SU-DHL-6 (cell line): ENCODE data around the gene GABBR2.

ENCODE experiments used
- H2AFZ ChIP-seq: fragments of 200-600 bp; sonication (generic); 2 replicates; pipeline ENCODE4 v1.6.1; 2014; ENCODE audit warnings: low read depth, mild to moderate bottlenecking, moderate library complexity, mixed read lengths, antibody characterized with exemption, low read length; ENCODE audit not compliant: severe bottlenecking
- H3F3A ChIP-seq: fragments of 200-600 bp; shearing (Covaris generic); 2 replicates; pipeline ENCODE4 v1.6.0; 2016; ENCODE audit warnings: antibody characterized with exemption, mild to moderate bottlenecking; ENCODE audit not compliant: insufficient read depth
- H3K27ac ChIP-seq: fragments of 200-600 bp; sonication (generic); 2 replicates; pipeline ENCODE4 v1.5.1; 2016; ENCODE audit warnings: low read depth, mild to moderate bottlenecking, low read length, moderate library complexity, mixed read lengths
- H3K27me3 ChIP-seq: fragments of 200-600 bp; sonication (generic), shearing (Covaris generic); 2 replicates; pipeline ENCODE4 v1.6.0; 2014; ENCODE audit warnings: mild to moderate bottlenecking, low read length
- H3K36me3 ChIP-seq: fragments of 200-600 bp; sonication (generic); 2 replicates; pipeline ENCODE4 v1.6.1; 2014; ENCODE audit warnings: mild to moderate bottlenecking, low read length, mixed read lengths
- H3K4me2 ChIP-seq: fragments of 300-600, 200-600 bp; shearing (Covaris generic), sonication (generic); 2 replicates; pipeline ENCODE4 v1.6.0; 2014; ENCODE audit warnings: low read length, low read depth, mild to moderate bottlenecking; ENCODE audit not compliant: poor library complexity, severe bottlenecking
- H3K4me3 ChIP-seq: fragments of 200-600 bp; sonication (generic); 2 replicates; pipeline ENCODE4 v1.5.1; 2014; ENCODE audit warnings: antibody characterized with exemption, low read length, mild to moderate bottlenecking, mixed read lengths; ENCODE audit not compliant: insufficient read depth, poor library complexity, severe bottlenecking
- H3K79me2 ChIP-seq: fragments of 200-600 bp; sonication (generic); 2 replicates; pipeline ENCODE4 v1.6.1; 2014; ENCODE audit warnings: mild to moderate bottlenecking, low read length, moderate library complexity; ENCODE audit not compliant: insufficient read depth
- H3K9ac ChIP-seq: fragments of 200-600 bp; sonication (generic); 2 replicates; pipeline ENCODE4 v1.7.0; 2014; ENCODE audit warnings: mild to moderate bottlenecking, low read length
- H3K9me2 ChIP-seq: fragments of 200-600 bp; sonication (generic); replicated peaks from 2 replicates; pipeline ENCODE4 v1.6.1; 2014; ENCODE audit warnings: low read length; ENCODE audit not compliant: insufficient read depth
- H3K9me3 ChIP-seq: fragments of 200-600 bp; sonication (generic); 2 replicates; pipeline ENCODE4 v1.6.1; 2014; ENCODE audit warnings: low read length, mixed read lengths; ENCODE audit not compliant: insufficient read depth
- H4K20me1 ChIP-seq: fragments of 200-600 bp; sonication (generic); 2 replicates; pipeline ENCODE4 v1.6.1; 2014; ENCODE audit warnings: low read depth, mild to moderate bottlenecking, antibody characterized with exemption, low read length, moderate library complexity, mixed read lengths
- CTCF ChIP-seq: fragments of 200-600 bp; sonication (generic); IDR thresholded peaks from one replicate; pipeline ENCODE4 v1.5.1; 2017; ENCODE audit warnings: antibody characterized with exemption, mild to moderate bottlenecking, low read length, moderate library complexity; ENCODE audit not compliant: insufficient read depth, poor library complexity, severe bottlenecking
- EZH2phosphoT487 ChIP-seq: fragments of 200-600 bp; sonication (generic), shearing (Covaris generic); conservative IDR thresholded peaks from 2 replicates; pipeline ENCODE4 v1.6.1; 2018; ENCODE audit warnings: mild to moderate bottlenecking, antibody characterized with exemption, low read length, moderate library complexity, mixed read lengths

Gene GABBR2

GRCh38 chr9:98678244-98678842 is 30.4 kb downstream of the GABBR2 start:
- Histone ChIP-seq H3K4me3 (no peak overlapping the region), H3F3A (no peaks in the 10 kb centered on the region), H3K27me3 (no peaks in the 10 kb centered on the region), H3K9me2 (no peaks in the 10 kb centered on the region), H3K36me3 (no peaks in the 10 kb centered on the region), H3K9me3 (no peaks in the 10 kb centered on the region), H2AFZ (no peak overlapping the region), H3K4me2 (no peak overlapping the region), H3K27ac (no peak overlapping the region), H3K79me2 (no peaks in the 10 kb centered on the region), H3K9ac (no peak overlapping the region), H4K20me1 (no peaks in the 10 kb centered on the region)
- TF ChIP-seq CTCF (peak; percentile 39), EZH2phosphoT487 (no peak)

GRCh38 chr9:98673681-98674080 is 35.1 kb downstream of the GABBR2 start:
- Histone ChIP-seq H4K20me1 (no peaks in the 10 kb centered on the region), H3K9me3 (no peaks in the 10 kb centered on the region), H3K4me2 (no peak overlapping the region), H3K4me3 (no peak overlapping the region), H3K36me3 (no peaks in the 10 kb centered on the region), H3K9me2 (no peaks in the 10 kb centered on the region), H3K27me3 (no peaks in the 10 kb centered on the region), H3K27ac (no peak overlapping the region), H3F3A (no peaks in the 10 kb centered on the region), H2AFZ (no peak overlapping the region), H3K79me2 (no peaks in the 10 kb centered on the region), H3K9ac (no peak overlapping the region)
- TF ChIP-seq EZH2phosphoT487: no peak
- TF ChIP-seq CTCF: no peak

- Histone ChIP-seq H3K4me3 (no peak overlapping the region), H3K27me3 (no peaks in the 10 kb centered on the region), H3F3A (no peaks in the 10 kb centered on the region), H3K9ac (no peak overlapping the region), H3K9me2 (no peaks in the 10 kb centered on the region), H3K79me2 (no peaks in the 10 kb centered on the region), H3K27ac (no peak overlapping the region), H4K20me1 (no peaks in the 10 kb centered on the region), H3K36me3 (no peaks in the 10 kb centered on the region), H3K4me2 (no peak overlapping the region), H3K9me3 (no peaks in the 10 kb centered on the region), H2AFZ (no peak overlapping the region)
- TF ChIP-seq CTCF: no peak
- no peak for TF ChIP-seq EZH2phosphoT487
Measured at GRCh38 chr9:98667005-98667640, 41.6 kb downstream of the GABBR2 start.
